HG03520 (cell line): Measurements from ENCODE around the gene SCGB1D4.

Experiments used
- ATAC-seq: cut with Tn5 transposase; IDR thresholded peaks from one replicate; pipeline ENCODE4 v1.9.1; 2021; ENCODE audit warnings: mild to moderate bottlenecking, moderate library complexity; ENCODE audit not compliant: unreplicated experiment

The SCGB1D4 gene

GRCh38 chr11:62280452-62280851, 18.4 kb downstream of the SCGB1D4 start:
- ATAC-seq: no peak

DNA sequence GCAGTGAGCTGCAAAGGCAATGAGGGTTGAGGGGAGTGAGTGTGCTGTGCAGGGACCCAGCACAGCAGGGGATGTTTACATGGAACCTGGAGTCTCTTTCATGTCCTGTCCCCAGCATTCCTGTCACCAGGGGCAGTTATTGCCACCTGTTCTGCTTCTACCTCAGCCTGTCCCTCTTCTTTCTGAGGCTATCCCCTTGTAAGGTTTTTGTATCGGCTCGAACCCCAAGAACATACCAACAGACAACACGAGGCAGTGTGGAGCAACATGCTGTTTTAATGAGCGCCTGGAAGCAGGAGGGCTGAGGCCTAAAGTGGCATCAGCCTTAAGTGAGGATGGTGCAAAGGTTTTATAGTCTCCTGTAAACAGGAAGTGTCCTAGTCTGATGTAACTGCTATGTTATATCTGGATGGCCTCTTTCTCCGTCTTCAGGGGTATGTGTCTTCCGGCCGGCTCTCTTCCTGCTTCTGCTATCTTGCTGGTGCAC, 25.0 kb downstream of the SCGB1D4 start:
- no peak for ATAC-seq

GRCh38 chr11:62273284-62273683, 25.6 kb downstream of the SCGB1D4 start:
- no peak for ATAC-seq

DNA sequence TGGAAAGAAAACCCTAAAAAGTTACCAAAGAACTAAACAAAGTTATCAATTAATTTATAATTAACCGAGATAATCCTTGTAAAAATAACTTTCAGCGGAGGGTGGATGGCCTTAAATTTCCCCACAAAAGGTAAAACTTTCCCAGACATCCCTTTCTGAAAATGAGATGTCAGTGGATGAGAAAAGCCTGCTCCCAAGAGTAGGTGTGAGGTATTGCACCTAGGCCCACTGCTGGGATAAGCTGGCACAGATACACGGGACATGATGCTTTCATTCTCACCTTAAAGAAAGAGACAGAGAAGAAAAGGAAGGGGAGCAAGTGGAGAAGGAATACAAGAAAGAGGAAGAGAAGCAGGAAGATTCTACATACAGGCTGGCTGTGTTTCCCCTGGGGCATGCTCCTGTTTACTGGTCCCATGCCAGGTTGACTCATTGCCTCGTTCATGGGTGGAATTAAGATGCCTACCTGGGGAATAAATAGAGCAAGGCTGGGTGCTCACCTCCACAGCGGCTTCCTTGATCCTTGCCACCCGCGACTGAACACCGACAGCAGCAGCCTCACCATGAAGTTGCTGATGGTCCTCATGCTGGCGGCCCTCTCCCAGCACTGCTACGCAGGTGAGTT, 29.1 kb downstream of the SCGB1D4 start, which contains the start of gene SCGB2A2:
Gene SCGB2A2, plus strand, starts transcription at position 505 of the 625 bp plus-strand sequence. Its CDS starts 59 bp downstream, at position 564.
- ATAC-seq: no peak

GRCh38 chr11:62267576-62267975, 31.3 kb downstream of the SCGB1D4 start:
- no peak for ATAC-seq

GRCh38 chr11:62267050-62267449, 31.8 kb downstream of the SCGB1D4 start:
- ATAC-seq: no peak

DNA sequence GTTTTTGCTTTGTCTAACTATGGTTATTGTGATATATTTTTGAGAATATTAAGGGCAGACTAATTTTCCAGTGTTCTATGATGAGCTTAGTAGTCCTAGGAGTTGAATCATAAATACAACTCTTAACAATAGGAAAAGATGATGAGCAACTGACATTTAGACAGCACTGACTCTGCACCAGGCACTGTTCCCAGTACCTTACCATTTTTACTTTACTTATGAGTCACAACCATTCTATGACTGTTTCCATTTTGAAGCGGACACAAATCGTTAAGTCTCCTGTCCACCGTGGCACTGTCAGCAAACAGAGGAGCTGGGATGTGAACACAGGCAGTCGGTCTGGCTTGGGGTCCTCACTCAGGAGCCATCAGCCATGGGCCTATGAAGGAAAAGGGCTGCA, 32.3 kb downstream of the SCGB1D4 start:
- ATAC-seq: no peak

DNA sequence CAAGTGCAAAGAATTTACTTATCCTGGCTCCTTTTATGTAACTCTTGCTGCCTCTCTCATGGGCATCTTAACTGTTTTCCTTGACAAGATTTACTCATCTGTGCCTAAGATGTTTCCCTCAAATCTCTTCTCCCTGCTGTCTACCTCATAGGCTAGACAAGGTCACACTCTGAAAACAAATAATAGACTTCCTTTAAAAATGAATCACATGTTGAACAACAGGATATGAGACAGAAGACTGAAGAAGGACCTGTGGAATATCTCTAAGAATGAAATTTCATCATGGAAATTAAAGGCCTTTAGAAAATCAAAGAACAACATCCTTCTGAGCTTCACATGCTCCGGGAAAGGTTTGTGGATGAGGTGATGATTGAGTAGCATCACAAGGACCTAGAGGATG, 34.9 kb downstream of the SCGB1D4 start:
- no peak for ATAC-seq

DNA sequence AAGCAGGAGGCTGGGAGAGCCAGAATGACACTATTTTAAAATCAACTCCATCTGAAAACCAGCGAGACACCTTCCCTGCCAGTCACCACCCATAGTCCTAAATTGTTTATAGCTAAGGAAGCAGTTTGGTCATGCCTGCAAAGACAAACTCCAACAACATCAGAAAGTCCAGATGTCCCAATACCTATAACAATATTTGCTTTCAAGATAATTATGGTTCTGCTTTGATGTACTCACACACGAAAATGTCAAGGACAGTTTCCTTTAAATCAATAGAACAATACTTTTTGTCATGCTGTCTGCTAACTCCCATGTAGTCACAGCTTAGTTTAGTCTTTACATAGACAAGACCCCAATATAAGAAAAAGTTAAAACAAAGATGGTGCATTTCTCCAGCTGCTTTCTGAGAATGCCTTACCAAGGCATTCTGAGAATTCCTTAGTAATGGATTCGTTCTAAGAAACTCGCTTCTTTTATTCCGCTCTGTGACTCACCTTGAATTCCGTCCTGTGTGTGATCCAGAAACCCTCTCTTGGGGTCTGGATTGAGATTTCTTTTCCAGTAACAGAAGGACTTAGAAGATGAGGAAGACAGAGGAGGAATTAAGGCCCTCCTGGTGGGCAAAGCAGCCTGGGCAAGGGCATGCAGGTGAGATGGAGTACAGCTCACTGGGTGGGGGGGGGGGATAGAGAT, 38.5 kb downstream of the SCGB1D4 start:
- no peak for ATAC-seq

- ATAC-seq: no peak
These were observed 42.6 kb downstream of the SCGB1D4 start for GRCh38 chr11:62256281-62256680.

GRCh38 chr11:62253999-62254542, 44.8 kb downstream of the SCGB1D4 start:
- no peak for ATAC-seq

GRCh38 chr11:62251698-62252097, 47.2 kb downstream of the SCGB1D4 start:
- ATAC-seq: no peak
